Trophoblast cell (in vitro differentiated cells and primary cell): ENCODE results near the gene RPTOR.
A peak's percentile ranks its signal among the peaks of the same experiment; 100 is the strongest.

Source experiments
- DNase-seq, 2 donors: peaks; one replicate each; pipeline ENCODE4 v3.0.0-alpha.2; 2016
- H2AFZ ChIP-seq: 2 replicates; pipeline ENCODE4 v1.6.1; 2013; ENCODE audit warnings: low read length, moderate library complexity, mild to moderate bottlenecking; ENCODE audit not compliant: insufficient read depth, poor library complexity
- H2AK5ac ChIP-seq: 2 replicates; pipeline ENCODE4 v1.6.1; 2013; ENCODE audit warnings: mild to moderate bottlenecking, low read length
- H2BK120ac ChIP-seq: 2 replicates; pipeline ENCODE4 v1.6.1; 2013; ENCODE audit warnings: low read length, mild to moderate bottlenecking, moderate library complexity; ENCODE audit not compliant: insufficient read depth, poor library complexity
- H2BK12ac ChIP-seq: 2 replicates; pipeline ENCODE4 v1.6.1; 2013; ENCODE audit warnings: mild to moderate bottlenecking, low read length, moderate library complexity
- H2BK5ac ChIP-seq: 2 replicates; pipeline ENCODE4 v1.6.1; 2013; ENCODE audit warnings: low read length, low read depth, moderate library complexity, mild to moderate bottlenecking; ENCODE audit not compliant: poor library complexity
- H3K14ac ChIP-seq: 2 replicates; pipeline ENCODE4 v1.6.1; 2013; ENCODE audit warnings: mild to moderate bottlenecking, low read length
- H3K18ac ChIP-seq: 2 replicates; pipeline ENCODE4 v1.6.1; 2013; ENCODE audit warnings: mild to moderate bottlenecking, low read length
- H3K23ac ChIP-seq: 2 replicates; pipeline ENCODE4 v1.6.1; 2013; ENCODE audit warnings: low read length
- H3K27ac ChIP-seq: 2 replicates; pipeline ENCODE4 v1.5.1; 2013; ENCODE audit warnings: low read depth, mild to moderate bottlenecking, inconsistent platforms, low read length, moderate library complexity
- H3K27me3 ChIP-seq: 2 replicates; pipeline ENCODE4 v1.6.1; 2013; ENCODE audit warnings: inconsistent platforms, mild to moderate bottlenecking, low read length, moderate library complexity; ENCODE audit not compliant: insufficient read depth
- H3K36me3 ChIP-seq, 2 experiments: 1 replicate in 1 of 2; 2 replicates in 1 of 2; pipeline ENCODE4 v1.6.1; 2013; ENCODE audit warnings: low read length in 2 of 2, mild to moderate bottlenecking in 2 of 2, moderate library complexity in 1 of 2; ENCODE audit not compliant: insufficient read depth in 2 of 2, control insufficient read depth in 1 of 2
- H3K4ac ChIP-seq: 2 replicates; pipeline ENCODE4 v1.6.1; 2013; ENCODE audit warnings: low read depth, mild to moderate bottlenecking, low read length, moderate library complexity
- H3K4me1 ChIP-seq, 2 experiments: 1 replicate in 1 of 2; 2 replicates in 1 of 2; pipeline ENCODE4 v1.6.1; 2013; ENCODE audit warnings: low read length in 2 of 2, mild to moderate bottlenecking in 2 of 2, moderate library complexity in 1 of 2; ENCODE audit not compliant: insufficient read depth in 2 of 2, control insufficient read depth in 1 of 2
- H3K4me2 ChIP-seq: 2 replicates; pipeline ENCODE4 v1.6.1; 2013; ENCODE audit warnings: inconsistent platforms, mild to moderate bottlenecking, low read length, moderate library complexity
- H3K4me3 ChIP-seq: 2 replicates; pipeline ENCODE4 v1.5.1; 2013; ENCODE audit warnings: mild to moderate bottlenecking, low read depth, low read length, inconsistent platforms
- H3K79me1 ChIP-seq: one replicate; pipeline ENCODE4 v1.6.1; 2013; ENCODE audit warnings: low read length
- H3K79me2 ChIP-seq: 2 replicates; pipeline ENCODE4 v1.6.1; 2013; ENCODE audit warnings: low read length, mild to moderate bottlenecking; ENCODE audit not compliant: control insufficient read depth, insufficient read depth, poor library complexity
- H3K9ac ChIP-seq: 2 replicates; pipeline ENCODE4 v1.6.1; 2013; ENCODE audit warnings: mild to moderate bottlenecking, low read length
- H3K9me3 ChIP-seq: 2 replicates; pipeline ENCODE4 v1.6.1; 2013; ENCODE audit warnings: low read depth, mild to moderate bottlenecking, control low read depth, inconsistent platforms, low read length; ENCODE audit not compliant: insufficient read depth
- H4K12ac ChIP-seq: 2 replicates; pipeline ENCODE4 v1.6.1; 2013; ENCODE audit warnings: low read depth, mild to moderate bottlenecking, low read length, moderate library complexity
- H4K8ac ChIP-seq: 2 replicates; pipeline ENCODE4 v1.6.1; 2013; ENCODE audit warnings: low read depth, mild to moderate bottlenecking, low read length, moderate library complexity
- H4K91ac ChIP-seq: one replicate; pipeline ENCODE4 v1.6.1; 2013; ENCODE audit warnings: low read depth, mild to moderate bottlenecking, low read length, moderate library complexity
- WGBS: extraction: QIAGEN DNeasy Blood & Tissue Kit; methylation state at CpG from one replicate; pipeline ENCODE4 v1.1.7; 2013; ENCODE audit warnings: missing lambda C conversion rate; ENCODE audit not compliant: insufficient read length, insufficient coverage; ENCODE audit errors: extremely low coverage; 5-methylcytosine and 5-hydroxymethylcytosine counted together

Gene RPTOR

DNA sequence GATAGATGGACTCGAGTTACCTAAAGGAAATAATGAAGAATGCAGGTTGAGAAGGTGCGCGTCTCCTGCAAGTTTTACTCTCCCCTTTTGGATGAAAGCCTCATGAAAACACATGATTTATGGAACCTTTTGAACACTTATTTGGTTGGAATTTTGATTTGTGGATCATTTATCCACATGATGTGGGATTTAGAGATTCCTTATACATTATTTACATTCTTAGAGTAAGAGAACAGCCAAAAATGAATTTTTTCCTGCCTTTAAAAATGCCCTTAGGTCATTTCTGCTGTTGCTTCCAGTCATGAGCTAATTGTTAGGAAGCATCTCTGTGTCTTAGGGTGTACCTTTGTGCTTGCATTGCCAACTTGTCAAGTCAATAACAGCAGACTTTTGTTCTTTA, 99.9 kb downstream of the RPTOR start:
- Histone ChIP-seq H4K91ac (no peak overlapping the region), H3K79me1 (no peaks in the 10 kb centered on the region), H3K4me1 (peaks cover under 1 to 3% of the 10 kb centered on the region in 2 experiments), H3K36me3 (no peaks in the 10 kb centered on the region), H3K79me2 (no peaks in the 10 kb centered on the region), H4K12ac (no peak overlapping the region), H3K9me3 (peaks cover 3% of the 10 kb centered on the region), H3K23ac (no peak overlapping the region), H2BK12ac (no peak overlapping the region), H3K14ac (no peak overlapping the region), H2AK5ac (no peak overlapping the region), H3K4me3 (no peak overlapping the region), H2BK120ac (no peak overlapping the region), H3K4ac (no peak overlapping the region), H3K9ac (no peak overlapping the region), H2BK5ac (no peak overlapping the region), H3K4me2 (no peak overlapping the region), H3K18ac (no peak overlapping the region), H4K8ac (no peak overlapping the region), H3K27me3 (no peaks in the 10 kb centered on the region), H3K27ac (no peak overlapping the region), H2AFZ (no peak overlapping the region)
- peak in 1 of 2 donors; percentile 17 for DNase-seq
- no CpG with 5 or more reads among the region's 3 CpGs for WGBS

DNA sequence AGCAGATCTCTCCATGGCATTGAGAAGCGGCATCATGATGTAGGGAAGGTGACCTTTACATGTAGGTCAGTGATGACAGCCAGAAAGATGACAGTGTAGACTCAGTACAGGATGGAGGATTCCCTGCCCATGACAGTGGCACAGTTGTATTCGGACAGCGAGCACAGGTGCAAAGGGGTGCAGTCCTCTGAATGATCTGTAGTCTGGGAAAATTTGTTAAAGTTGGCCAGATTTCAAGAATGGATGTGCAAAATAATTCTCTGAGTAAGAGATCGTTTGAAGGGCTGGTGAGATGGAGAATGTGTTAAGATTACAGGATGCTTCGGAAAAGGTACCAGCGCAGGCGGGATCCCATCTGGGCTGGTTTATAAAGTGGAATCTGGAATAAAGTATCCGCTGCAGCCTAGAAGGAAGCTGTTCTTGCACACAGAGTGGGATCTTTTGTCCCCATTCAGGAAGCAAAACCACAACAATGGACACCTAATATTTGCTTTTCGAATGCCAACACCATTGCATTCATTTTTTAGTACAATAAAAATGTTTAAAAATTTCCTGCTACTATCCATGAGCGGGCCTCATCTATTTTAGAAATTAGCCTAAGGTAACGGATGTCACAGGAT, 101.2 kb downstream of the RPTOR start:
- Histone ChIP-seq H3K4me3 (no peak overlapping the region), H4K12ac (no peak overlapping the region), H3K4me2 (no peak overlapping the region), H3K79me1 (no peaks in the 10 kb centered on the region), H3K23ac (no peak overlapping the region), H3K79me2 (no peaks in the 10 kb centered on the region), H4K91ac (no peak overlapping the region), H3K4ac (no peak overlapping the region), H4K8ac (no peak overlapping the region), H2AK5ac (no peak overlapping the region), H2BK120ac (no peak overlapping the region), H2BK5ac (no peak overlapping the region), H3K14ac (no peak overlapping the region), H2AFZ (no peak overlapping the region), H3K27me3 (no peaks in the 10 kb centered on the region), H3K4me1 (peaks cover 5 to 8% of the 10 kb centered on the region in 2 experiments), H3K27ac (no peak overlapping the region), H3K9me3 (peaks cover 1% of the 10 kb centered on the region), H3K9ac (no peak overlapping the region), H2BK12ac (no peak overlapping the region), H3K36me3 (no peaks in the 10 kb centered on the region), H3K18ac (no peak overlapping the region)
- no peak for DNase-seq
- no CpG with 5 or more reads among the region's 11 CpGs for WGBS

DNA sequence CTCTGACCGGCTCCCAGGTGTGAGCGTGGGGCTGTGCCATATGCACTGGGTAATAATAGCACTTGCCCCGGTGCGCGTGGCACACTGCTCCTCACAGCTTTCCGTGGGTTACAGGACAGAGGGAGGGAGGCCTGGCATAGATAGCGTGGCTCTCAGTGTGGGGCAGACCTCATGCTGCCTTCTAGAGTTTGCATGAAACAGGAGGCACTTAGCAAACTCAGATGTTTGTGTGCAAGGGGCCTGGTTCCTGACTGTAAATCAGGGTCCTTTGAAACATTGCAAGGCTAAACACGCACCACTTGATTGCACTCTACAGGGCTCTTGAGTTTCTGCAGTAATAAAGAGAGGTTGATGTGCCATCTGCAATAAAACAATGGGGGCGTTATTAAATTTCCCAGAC, 101.7 kb downstream of the RPTOR start:
- H3K14ac ChIP-seq = no peak overlapping the region
- no peak overlapping the region for H2BK12ac ChIP-seq
- no peak overlapping the region for H3K4me3 ChIP-seq
- no peaks in the 10 kb centered on the region for H3K79me2 ChIP-seq
- no peak for DNase-seq
- H4K91ac ChIP-seq = no peak overlapping the region
- no peak overlapping the region for H3K4me2 ChIP-seq
- H2AK5ac ChIP-seq = no peak overlapping the region
- no peaks in the 10 kb centered on the region for H3K27me3 ChIP-seq
- H3K27ac ChIP-seq = no peak overlapping the region
- H2BK120ac ChIP-seq = no peak overlapping the region
- no peak overlapping the region for H2AFZ ChIP-seq
- no CpG with 5 or more reads among the region's 9 CpGs for WGBS
- no peak overlapping the region for H3K4ac ChIP-seq
- no peak overlapping the region for H3K23ac ChIP-seq
- no peak overlapping the region for H2BK5ac ChIP-seq
- no peaks in the 10 kb centered on the region for H3K36me3 ChIP-seq
- H3K9ac ChIP-seq = no peak overlapping the region
- peaks cover 1% of the 10 kb centered on the region for H3K9me3 ChIP-seq
- no peak overlapping the region for H3K18ac ChIP-seq
- H4K12ac ChIP-seq = no peak overlapping the region
- H4K8ac ChIP-seq = no peak overlapping the region
- H3K79me1 ChIP-seq = no peaks in the 10 kb centered on the region
- peaks cover 5 to 8% of the 10 kb centered on the region in 2 experiments for H3K4me1 ChIP-seq

DNA sequence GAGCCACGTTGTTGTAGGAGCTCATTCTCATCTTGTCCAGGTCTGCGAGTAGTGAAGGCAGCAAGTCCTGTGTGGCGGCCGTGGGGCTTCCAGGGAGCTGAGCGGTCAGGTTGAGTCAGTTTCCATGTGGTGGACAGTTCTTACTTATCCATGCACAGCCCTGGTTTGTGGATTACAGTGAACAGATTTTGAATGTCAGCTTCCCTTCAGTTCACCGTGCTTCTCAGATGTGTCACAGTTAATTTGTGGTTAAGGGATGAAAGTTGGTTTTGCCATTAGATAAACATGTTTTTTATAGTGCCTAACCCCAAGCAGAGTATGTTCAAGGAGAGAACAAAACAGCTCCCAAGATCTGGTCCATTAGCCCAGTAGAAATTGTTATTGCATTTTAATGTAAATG, 103.1 kb downstream of the RPTOR start:
- WGBS = no CpG with 5 or more reads among the region's 6 CpGs
- Histone ChIP-seq H4K12ac (no peak overlapping the region), H3K36me3 (no peaks in the 10 kb centered on the region), H3K14ac (no peak overlapping the region), H2BK12ac (no peak overlapping the region), H3K4me3 (no peak overlapping the region), H3K9me3 (peaks cover 1% of the 10 kb centered on the region), H4K8ac (no peak overlapping the region), H2AK5ac (no peak overlapping the region), H3K23ac (no peak overlapping the region), H4K91ac (no peak overlapping the region), H2AFZ (no peak overlapping the region), H3K4me2 (no peak overlapping the region), H3K79me1 (no peaks in the 10 kb centered on the region), H3K18ac (no peak overlapping the region), H3K79me2 (no peaks in the 10 kb centered on the region), H3K27me3 (no peaks in the 10 kb centered on the region), H2BK120ac (no peak overlapping the region), H3K4ac (no peak overlapping the region), H3K4me1 (peaks cover 5 to 8% of the 10 kb centered on the region in 2 experiments), H2BK5ac (no peak overlapping the region), H3K27ac (no peak overlapping the region), H3K9ac (no peak overlapping the region)
- DNase-seq = no peak
